GM18499 (cell line): ENCODE data around the gene CNNM1.

Experiments
- ATAC-seq: cut with Tn5 transposase; IDR thresholded peaks from one replicate; pipeline ENCODE4 v1.9.1; 2021; ENCODE audit warnings: moderate number of reproducible peaks; ENCODE audit not compliant: insufficient read depth, unreplicated experiment

The CNNM1 gene

GRCh38 chr10:99369126-99369525 lies 40.0 kb downstream of the CNNM1 start:
- ATAC-seq: no peak

GRCh38 chr10:99369551-99369950 lies 40.4 kb downstream of the CNNM1 start:
- no peak for ATAC-seq

GRCh38 chr10:99370993-99371392 lies 41.8 kb downstream of the CNNM1 start:
- no peak for ATAC-seq

GRCh38 chr10:99372546-99373271 lies 43.6 kb downstream of the CNNM1 start:
- ATAC-seq: no peak

- ATAC-seq: no peak
Measured at GRCh38 chr10:99374526-99374925, 45.4 kb downstream of the CNNM1 start.

GRCh38 chr10:99374972-99375371 lies 45.8 kb downstream of the CNNM1 start:
- ATAC-seq: no peak

GRCh38 chr10:99375426-99375825 lies 46.3 kb downstream of the CNNM1 start:
- ATAC-seq: no peak

- no peak for ATAC-seq
Measured at GRCh38 chr10:99382176-99382575, 53.0 kb downstream of the CNNM1 start.

GRCh38 chr10:99387071-99387470 lies 57.9 kb downstream of the CNNM1 start:
- ATAC-seq: no peak

GRCh38 chr10:99387541-99387940 lies 58.4 kb downstream of the CNNM1 start:
- ATAC-seq: no peak

GRCh38 chr10:99389729-99390480 lies 60.7 kb downstream of the CNNM1 start:
- ATAC-seq: no peak

GRCh38 chr10:99391346-99391745 lies 62.2 kb downstream of the CNNM1 start:
- ATAC-seq: no peak

- ATAC-seq: no peak
Measured at GRCh38 chr10:99393036-99393435, 63.9 kb downstream of the CNNM1 start.

- ATAC-seq: no peak
Measured at GRCh38 chr10:99393683-99394082, 64.5 kb downstream of the CNNM1 start.

GRCh38 chr10:99394256-99394655 lies 65.1 kb downstream of the CNNM1 start:
- no peak for ATAC-seq

GRCh38 chr10:99394761-99395386 lies 65.7 kb downstream of the CNNM1 start:
- ATAC-seq: no peak

- ATAC-seq: no peak
Measured at GRCh38 chr10:99395750-99396445, 66.7 kb downstream of the CNNM1 start.

GRCh38 chr10:99396471-99396870 lies 67.3 kb downstream of the CNNM1 start:
- no peak for ATAC-seq

GRCh38 chr10:99399664-99400063 lies 70.5 kb downstream of the CNNM1 start:
- ATAC-seq: no peak

- no peak for ATAC-seq
Measured at GRCh38 chr10:99403674-99404073, 74.5 kb downstream of the CNNM1 start.

- no peak for ATAC-seq
Measured at GRCh38 chr10:99406149-99406548, 77.0 kb downstream of the CNNM1 start.
